ENCODE data around the gene CETN1. TPM values are rescaled to one million over a fixed set of nuclear protein-coding genes. Genes with fewer than 3 reads are reported as not detected.

The CETN1 gene
- total and polyA plus RNA-seq, 2 donors (not counting 1 experiment from before 2014, with no cell fraction given), result not detected

- POLR2A ChIA-PET, result no interaction called here
- Mint-ChIP-seq H3K9me3 (ENCODE audit: insufficient read depth) (no peaks in the 10 kb centered on the region), H3K27me3 (peaks cover 6% of the 10 kb centered on the region), H3K4me3 (no peak overlapping the region), H3K4me1 (no peaks in the 10 kb centered on the region), H3K27ac (no peak overlapping the region)
- CTCF ChIA-PET, result no interaction called here
- no peaks in the 10 kb centered on the region for H3K79me2 ChIP-seq (ENCODE audit: control insufficient read depth, insufficient read depth, low read length)
- no peak overlapping the region for H3K4me3 ChIP-seq (ENCODE audit: control extremely low read depth in 1 of 5, extremely low read depth in 1 of 5, insufficient read depth in 1 of 5, low read depth in 2 of 5, low read length in 4 of 5)
- no peak overlapping the region for H3K9ac ChIP-seq (ENCODE audit: low read length)
- H3K4me1 ChIP-seq (ENCODE audit: control insufficient read depth in 2 of 2, insufficient read depth in 2 of 2, low read length in 2 of 2), result no peaks in the 10 kb centered on the region
- DNase-seq (no peak), ATAC-seq (ENCODE audit: low read depth) (no peak)
- intact Hi-C loops (cut with micrococcal nuclease), result no loop called here
- H3K4me2 ChIP-seq (replicated peaks; ENCODE audit: low read depth, low read length, poor library complexity, severe bottlenecking), result no peak overlapping the region
- no peaks in the 10 kb centered on the region for H4K20me1 ChIP-seq (ENCODE audit: control insufficient read depth, insufficient read depth, low read length, poor library complexity, severe bottlenecking)
- no peak overlapping the region for H3K27ac ChIP-seq (ENCODE audit: low read length in 2 of 2)
- peaks cover 0 to 4% (median 0%) of the 10 kb centered on the region in 3 donors for H3K9me3 ChIP-seq (ENCODE audit: control extremely low read depth in 1 of 3, control insufficient read depth in 2 of 3, insufficient read depth in 1 of 3, low read length in 2 of 3)
- H3K27me3 ChIP-seq (replicated peaks in 1 of 4; ENCODE audit: control extremely low read depth in 1 of 4, control insufficient read depth in 3 of 4, insufficient read depth in 4 of 4, low read length in 3 of 4), result no peaks in the 10 kb centered on the region
- no peaks in the 10 kb centered on the region for H3K36me3 ChIP-seq (replicated peaks in 1 of 2; ENCODE audit: control extremely low read depth in 1 of 2, control insufficient read depth in 1 of 2, extremely low read depth in 1 of 2, insufficient read depth in 2 of 2, low read length in 1 of 2)
- no peak overlapping the region for H2AFZ ChIP-seq (ENCODE audit: insufficient read depth, low read depth, low read length, poor library complexity, severe bottlenecking)
- 66% methylated on average over 3 of the region's 9 CpGs for WGBS (ENCODE audit: insufficient coverage)
- TF ChIP-seq CTCF (IDR thresholded peaks at IDR 0.05) (no peak), EZH2 (IDR thresholded peaks at IDR 0.05; ENCODE audit: borderline replicate concordance, insufficient read depth, low read depth, low read length, poor library complexity, severe bottlenecking) (no peak)
Observed at GRCh38 chr18:572091-572830, 7.9 kb upstream of the CETN1 start.

GRCh38 chr18:572831-573289 is 7.3 kb upstream of the CETN1 start:
- CTCF ChIA-PET, result no interaction called here
- H3K27ac Mint-ChIP-seq, result no peak overlapping the region
- no peaks in the 10 kb centered on the region for H3K27me3 ChIP-seq (replicated peaks in 1 of 4; ENCODE audit: control extremely low read depth in 1 of 4, control insufficient read depth in 3 of 4, insufficient read depth in 4 of 4, low read length in 3 of 4)
- TF ChIP-seq CTCF (IDR thresholded peaks at IDR 0.05) (no peak), EZH2 (IDR thresholded peaks at IDR 0.05; ENCODE audit: borderline replicate concordance, insufficient read depth, low read depth, low read length, poor library complexity, severe bottlenecking) (no peak)
- no peak overlapping the region for H3K4me3 Mint-ChIP-seq
- intact Hi-C loops (cut with micrococcal nuclease), result no loop called here
- H2AFZ ChIP-seq (ENCODE audit: insufficient read depth, low read depth, low read length, poor library complexity, severe bottlenecking), result no peak overlapping the region
- H4K20me1 ChIP-seq (ENCODE audit: control insufficient read depth, insufficient read depth, low read length, poor library complexity, severe bottlenecking), result no peaks in the 10 kb centered on the region
- no peaks in the 10 kb centered on the region for H3K4me1 ChIP-seq (ENCODE audit: control insufficient read depth in 2 of 2, insufficient read depth in 2 of 2, low read length in 2 of 2)
- H3K27me3 Mint-ChIP-seq, result peaks cover 3% of the 10 kb centered on the region
- POLR2A ChIA-PET, result no interaction called here
- no peak overlapping the region for H3K27ac ChIP-seq (ENCODE audit: low read length in 2 of 2)
- H3K9me3 Mint-ChIP-seq (ENCODE audit: insufficient read depth), result no peaks in the 10 kb centered on the region
- no peak overlapping the region for H3K4me2 ChIP-seq (replicated peaks; ENCODE audit: low read depth, low read length, poor library complexity, severe bottlenecking)
- DNase-seq, result no peak
- no peak for ATAC-seq (ENCODE audit: low read depth)
- no peaks in the 10 kb centered on the region for H3K79me2 ChIP-seq (ENCODE audit: control insufficient read depth, insufficient read depth, low read length)
- H3K4me3 ChIP-seq (ENCODE audit: control extremely low read depth in 1 of 5, extremely low read depth in 1 of 5, insufficient read depth in 1 of 5, low read depth in 2 of 5, low read length in 4 of 5), result no peak overlapping the region
- no peaks in the 10 kb centered on the region for H3K4me1 Mint-ChIP-seq
- H3K9ac ChIP-seq (ENCODE audit: low read length), result no peak overlapping the region
- H3K36me3 ChIP-seq (replicated peaks in 1 of 2; ENCODE audit: control extremely low read depth in 1 of 2, control insufficient read depth in 1 of 2, extremely low read depth in 1 of 2, insufficient read depth in 2 of 2, low read length in 1 of 2), result no peaks in the 10 kb centered on the region
- H3K9me3 ChIP-seq (ENCODE audit: control extremely low read depth in 1 of 3, control insufficient read depth in 2 of 3, insufficient read depth in 1 of 3, low read length in 2 of 3), result peaks cover 0 to 4% (median 0%) of the 10 kb centered on the region in 3 donors
